Measurements from ENCODE around the gene MIA2.

The MIA2 gene

DNA sequence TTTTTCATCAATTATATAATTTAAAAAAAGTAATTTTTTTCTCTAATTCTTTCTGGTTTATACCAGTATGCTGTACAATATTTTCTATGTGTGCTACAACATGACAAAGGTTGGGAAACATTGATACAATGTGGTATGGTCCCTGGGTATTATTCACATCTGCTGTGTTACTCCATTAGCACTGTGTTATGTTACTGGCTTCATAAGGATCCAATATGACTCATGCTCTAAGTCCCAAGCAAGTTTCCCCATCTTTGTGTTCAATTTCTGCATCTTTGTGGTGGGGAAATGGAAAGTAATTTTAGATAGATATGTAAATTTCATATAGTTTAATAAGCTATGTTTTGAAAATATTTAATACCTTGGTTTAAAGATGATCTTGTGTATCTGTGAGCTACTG, 162.7 kb downstream of the MIA2 start:
- TF ChIP-seq, protein P1, sequence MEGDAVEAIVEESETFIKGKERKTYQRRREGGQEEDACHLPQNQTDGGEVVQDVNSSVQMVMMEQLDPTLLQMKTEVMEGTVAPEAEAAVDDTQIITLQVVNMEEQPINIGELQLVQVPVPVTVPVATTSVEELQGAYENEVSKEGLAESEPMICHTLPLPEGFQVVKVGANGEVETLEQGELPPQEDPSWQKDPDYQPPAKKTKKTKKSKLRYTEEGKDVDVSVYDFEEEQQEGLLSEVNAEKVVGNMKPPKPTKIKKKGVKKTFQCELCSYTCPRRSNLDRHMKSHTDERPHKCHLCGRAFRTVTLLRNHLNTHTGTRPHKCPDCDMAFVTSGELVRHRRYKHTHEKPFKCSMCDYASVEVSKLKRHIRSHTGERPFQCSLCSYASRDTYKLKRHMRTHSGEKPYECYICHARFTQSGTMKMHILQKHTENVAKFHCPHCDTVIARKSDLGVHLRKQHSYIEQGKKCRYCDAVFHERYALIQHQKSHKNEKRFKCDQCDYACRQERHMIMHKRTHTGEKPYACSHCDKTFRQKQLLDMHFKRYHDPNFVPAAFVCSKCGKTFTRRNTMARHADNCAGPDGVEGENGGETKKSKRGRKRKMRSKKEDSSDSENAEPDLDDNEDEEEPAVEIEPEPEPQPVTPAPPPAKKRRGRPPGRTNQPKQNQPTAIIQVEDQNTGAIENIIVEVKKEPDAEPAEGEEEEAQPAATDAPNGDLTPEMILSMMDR (IDR thresholded peaks at IDR 0.05; ENCODE audit: insufficient read depth, missing control alignments), result no peak
- DNase-seq (ENCODE audit: insufficient read length, low spot score), result no peak
- FAIRE-seq, result no peak

GRCh38 chr14:39398382-39398781, 164.7 kb downstream of the MIA2 start:
- DNase-seq (ENCODE audit: insufficient read length, low spot score), result no peak
- TF ChIP-seq, protein P1 (IDR thresholded peaks at IDR 0.05; ENCODE audit: insufficient read depth, missing control alignments), result no peak
- FAIRE-seq, result no peak

DNA sequence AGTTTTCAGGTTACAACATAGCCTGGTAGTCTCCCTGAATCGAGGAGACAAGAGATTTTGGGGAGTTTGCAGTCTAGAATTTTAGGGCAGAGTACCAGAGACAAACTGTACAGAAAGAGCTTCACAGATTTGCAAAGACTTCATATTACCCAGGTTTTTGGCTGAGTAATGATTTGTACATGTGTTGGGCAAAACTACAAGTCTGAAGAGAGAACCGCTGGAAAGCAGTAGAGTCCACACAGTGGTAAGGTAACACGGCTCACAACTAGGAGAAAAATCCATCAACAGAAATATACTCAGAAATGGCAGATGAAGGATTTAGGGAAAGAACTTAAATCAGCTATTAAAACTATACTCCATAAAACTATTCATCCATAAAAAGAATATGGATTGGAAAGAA, 172.8 kb downstream of the MIA2 start:
- TF ChIP-seq, protein P1 (IDR thresholded peaks at IDR 0.05; ENCODE audit: insufficient read depth, missing control alignments), result no peak
- FAIRE-seq (no peak), DNase-seq (ENCODE audit: insufficient read length, low spot score) (no peak)

DNA sequence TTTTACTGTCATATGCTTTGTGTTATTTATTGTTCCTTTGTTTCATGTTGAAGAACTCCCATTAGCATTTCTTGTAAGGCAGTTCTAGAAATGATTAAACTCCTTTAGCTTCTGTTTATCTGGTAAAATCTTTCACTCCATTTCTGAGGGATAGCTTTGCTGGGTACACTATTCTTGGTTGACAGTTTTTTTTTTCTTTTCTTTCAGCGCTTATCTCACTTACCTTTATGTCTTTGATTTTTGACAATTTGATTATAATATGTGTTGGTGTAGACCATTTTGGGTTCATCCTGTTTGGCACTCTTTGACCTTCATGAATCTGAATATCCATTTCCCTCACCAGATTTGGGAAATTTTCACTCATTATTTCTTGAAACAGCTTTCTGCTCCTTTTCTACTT, 182.4 kb downstream of the MIA2 start:
- DNase-seq (ENCODE audit: insufficient read length, low spot score) (no peak), FAIRE-seq (no peak)
- TF ChIP-seq, protein P1 (IDR thresholded peaks at IDR 0.05; ENCODE audit: insufficient read depth, missing control alignments), result no peak

DNA sequence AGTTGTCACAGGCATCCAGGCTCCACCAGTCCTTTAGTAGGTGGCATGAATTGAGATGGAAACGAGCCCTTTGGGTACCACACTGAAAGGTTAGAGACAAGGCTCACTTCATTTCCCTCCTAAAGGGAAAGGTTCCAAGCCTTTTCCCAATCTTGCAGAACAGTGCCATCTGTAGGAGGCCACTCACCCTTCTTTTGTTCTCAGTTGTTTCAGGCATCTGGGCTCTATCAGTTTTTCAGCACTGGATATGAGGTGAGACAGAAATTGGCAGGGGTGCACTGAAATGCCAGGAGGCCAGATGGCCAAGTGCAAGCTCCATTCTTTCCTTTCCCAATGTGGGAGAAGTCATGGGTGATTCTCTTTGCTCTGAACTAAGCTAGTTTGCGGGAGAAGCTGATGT, 183.3 kb downstream of the MIA2 start:
- TF ChIP-seq, protein P1 (IDR thresholded peaks at IDR 0.05; ENCODE audit: insufficient read depth, missing control alignments), result no peak
- DNase-seq (ENCODE audit: insufficient read length, low spot score) (no peak), FAIRE-seq (no peak)

DNA sequence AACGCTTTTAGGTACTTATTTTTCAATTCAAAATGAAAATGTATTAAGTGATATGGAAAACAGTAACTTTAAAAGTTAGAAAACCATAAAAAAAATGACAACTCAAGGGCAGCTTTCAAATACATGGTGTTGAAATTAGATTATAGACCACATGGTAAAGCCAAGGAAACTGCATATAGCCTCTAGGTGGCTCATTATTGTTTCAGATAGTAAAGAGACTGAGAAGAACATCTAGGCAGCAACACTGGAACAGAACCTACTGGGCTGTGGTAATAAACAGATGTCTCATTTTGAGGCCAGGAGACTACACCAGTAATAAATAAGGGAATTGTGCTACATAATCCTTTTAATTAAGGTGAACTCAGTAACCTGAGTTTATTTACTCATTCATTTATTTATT, 185.6 kb downstream of the MIA2 start:
- DNase-seq (ENCODE audit: insufficient read length, low spot score) (no peak), FAIRE-seq (no peak)
- TF ChIP-seq, protein P1 (IDR thresholded peaks at IDR 0.05; ENCODE audit: insufficient read depth, missing control alignments), result no peak

DNA sequence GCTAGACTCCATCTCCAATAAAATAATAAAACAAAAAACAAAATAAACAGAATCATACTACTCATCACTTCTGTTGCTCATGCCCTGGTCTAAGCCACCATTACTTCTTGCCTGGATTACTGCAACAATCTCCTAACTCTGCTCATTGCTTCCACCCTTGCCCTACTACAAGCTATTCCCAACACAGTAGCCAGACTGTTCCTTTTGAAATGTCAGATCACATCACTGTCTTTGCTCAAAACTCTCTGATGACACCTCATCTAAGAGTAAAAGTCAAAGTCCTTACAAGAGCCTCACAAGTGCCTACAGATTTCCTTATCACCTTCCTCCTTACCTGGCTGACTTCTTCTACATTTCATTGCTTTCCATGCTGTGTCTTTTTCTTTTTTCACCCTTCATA, 188.5 kb downstream of the MIA2 start:
- DNase-seq (ENCODE audit: insufficient read length, low spot score) (no peak), FAIRE-seq (no peak)
- TF ChIP-seq, protein P1 (IDR thresholded peaks at IDR 0.05; ENCODE audit: insufficient read depth, missing control alignments), result no peak

Measured in D721Med (cell line).